Transverse colon (tissue), 4 donors: Measurements from ENCODE around the gene MYOM1. TPM values are rescaled to one million over a fixed set of nuclear protein-coding genes. Genes with fewer than 3 reads are reported as not detected.

Experiments used
- DNase-seq: peaks from one replicate; pipeline ENCODE4 v3.0.0-alpha.2; 2019
- H3K27ac ChIP-seq, 4 donors: fragments of 200-600 bp; sonication (generic); 2 replicates each; pipeline ENCODE4 v1.5.1; 2016 to 2018; ENCODE audit warnings: inconsistent platforms in 4 of 4
- H3K27me3 ChIP-seq: fragments of 200-600 bp; sonication (generic); 2 replicates; pipeline ENCODE4 v1.5.1; 2017; ENCODE audit warnings: inconsistent platforms
- H3K36me3 ChIP-seq, 4 donors: fragments of 200-600 bp; sonication (generic); 2 replicates each; pipeline ENCODE4 v1.5.1; 2017 to 2019; ENCODE audit warnings: inconsistent platforms in 4 of 4
- H3K4me1 ChIP-seq, 4 donors: fragments of 200-600 bp; sonication (generic); 2 replicates each; pipeline ENCODE4 v1.5.1; 2017 to 2020; ENCODE audit warnings: inconsistent platforms in 4 of 4
- H3K4me3 ChIP-seq, 4 donors: fragments of 200-600 bp; sonication (generic); 1 replicate in 1 of 4; 2 replicates in 3 of 4; pipeline versions ENCODE4 v1.5.1 to v1.6.1; 2017 to 2019; ENCODE audit warnings: inconsistent platforms in 4 of 4
- H3K9me3 ChIP-seq, 2 donors: fragments of 200-600 bp; sonication (generic); 2 replicates each; pipeline ENCODE4 v1.5.1; 2017 to 2019; ENCODE audit warnings: inconsistent platforms in 2 of 2
- CTCF ChIP-seq, 5 experiments: fragments of 200-600 bp in 3 of 5; fragments of 450-650 bp in 2 of 5; sonication (generic) in 3 of 5; IDR thresholded peaks; 1 replicate in 2 of 5; 2 replicates in 3 of 5; pipeline ENCODE4 v1.5.1; 2016 to 2017; ENCODE audit warnings: antibody characterized with exemption in 5 of 5, inconsistent platforms in 3 of 5, mild to moderate bottlenecking in 2 of 5, moderate library complexity in 1 of 5
- EP300 ChIP-seq: sonication (generic); formaldehyde crosslinking; IDR thresholded peaks from one replicate; pipeline ENCODE4 v1.6.1; 2017; ENCODE audit warnings: antibody characterized with exemption, low read depth
- POLR2A ChIP-seq: fragments of 450-650 bp; IDR thresholded peaks from one replicate; pipeline ENCODE4 v1.6.1; 2016; ENCODE audit warnings: antibody characterized with exemption, mild to moderate bottlenecking, moderate library complexity
- POLR2AphosphoS5 ChIP-seq, 3 donors: sonication (generic); formaldehyde crosslinking; IDR thresholded peaks; one replicate each; pipeline ENCODE4 v1.6.1; 2016; ENCODE audit warnings: antibody characterized with exemption in 3 of 3
- WGBS, 2 donors: methylation state at CpG; one replicate each; pipeline ENCODE4 v1.1.5; 2018; ENCODE audit warnings: low coverage in 1 of 2; 5-methylcytosine and 5-hydroxymethylcytosine counted together
- in situ Hi-C, 4 donors: fragments of 200-750 bp; cut with MboI; loops; one replicate each; pipeline versions ENCODE4 v1.15.0 to v1.15.1; 2017; ENCODE audit warnings: low sequenced_read_pairs in 3 of 4, low pct_ligation_motif_present in 1 of 4, low pct_unique_long_range_greater_than_20kb in 1 of 4
- intact Hi-C: fragments of 100-400 bp; cut with DNase I; formaldehyde crosslinking; loops from one replicate; pipeline ENCODE4 v1.15.1; 2023; ENCODE audit warnings: low total_unique reads
- total RNA-seq, 4 donors: library from RNA; depleted of rRNA; stranded (reverse); fragments of >200 nt; gene quantifications; one replicate each; pipeline ENCODE4 v1.1.0, GENCODE V29; 2016

MYOM1 gene
- total RNA-seq, 4 donors from 2014 or later, result 6.0 to 30.4 (median 7.7) TPM

GRCh38 chr18:3194947-3195612 is 24.7 kb downstream of the MYOM1 start:
- no peaks in the 10 kb centered on the region for H3K27me3 ChIP-seq
- no peaks in the 10 kb centered on the region for H3K9me3 ChIP-seq
- no peak for TF ChIP-seq EP300
- TF ChIP-seq CTCF (IDR thresholded peaks at IDR 0.05), result no peak
- TF ChIP-seq POLR2AphosphoS5 (IDR thresholded peaks at IDR 0.05), result no peak
- no peak for TF ChIP-seq POLR2A
- intact Hi-C loops, result no loop called here
- peaks cover 0 to 4% (median 0%) of the 10 kb centered on the region in 4 donors for H3K4me1 ChIP-seq
- in situ Hi-C loops, result no loop called here
- WGBS, 2 donors, result 83 to 86% methylated on average over 5 to 6 of the region's 6 CpGs
- no peak overlapping the region for H3K4me3 ChIP-seq
- DNase-seq, result no peak
- no peak overlapping the region for H3K27ac ChIP-seq
- H3K36me3 ChIP-seq, result no peaks in the 10 kb centered on the region

- Histone ChIP-seq H3K36me3 (no peaks in the 10 kb centered on the region), H3K27me3 (no peaks in the 10 kb centered on the region), H3K27ac (no peak overlapping the region), H3K4me1 (no peaks in the 10 kb centered on the region), H3K9me3 (no peaks in the 10 kb centered on the region), H3K4me3 (no peak overlapping the region)
- DNase-seq, result no peak
- intact Hi-C loops (no loop called here), in situ Hi-C loops (no loop called here)
- TF ChIP-seq POLR2AphosphoS5 (IDR thresholded peaks at IDR 0.05) (no peak), EP300 (no peak), CTCF (IDR thresholded peaks at IDR 0.05) (no peak), POLR2A (no peak)
- 85 to 88% methylated on average over 1 of the region's 1 CpG for WGBS, 2 donors
Measured at GRCh38 chr18:3193331-3193730, 26.4 kb downstream of the MYOM1 start.

GRCh38 chr18:3192752-3193151 is 27.0 kb downstream of the MYOM1 start:
- Histone ChIP-seq H3K27ac (no peak overlapping the region), H3K27me3 (no peaks in the 10 kb centered on the region), H3K4me3 (no peak overlapping the region), H3K36me3 (no peaks in the 10 kb centered on the region), H3K4me1 (no peaks in the 10 kb centered on the region), H3K9me3 (no peaks in the 10 kb centered on the region)
- intact Hi-C loops, result no loop called here
- in situ Hi-C loops, result no loop called here
- WGBS, 2 donors, result 86 to 93% methylated on average over 2 of the region's 2 CpGs
- DNase-seq, result no peak
- TF ChIP-seq CTCF (IDR thresholded peaks at IDR 0.05), result no peak
- TF ChIP-seq EP300, result no peak
- no peak for TF ChIP-seq POLR2AphosphoS5 (IDR thresholded peaks at IDR 0.05)
- no peak for TF ChIP-seq POLR2A

- no peaks in the 10 kb centered on the region for H3K4me1 ChIP-seq
- no peaks in the 10 kb centered on the region for H3K27me3 ChIP-seq
- H3K4me3 ChIP-seq, result no peak overlapping the region
- in situ Hi-C loops (no loop called here), intact Hi-C loops (no loop called here)
- no peaks in the 10 kb centered on the region for H3K36me3 ChIP-seq
- no peak for DNase-seq
- TF ChIP-seq CTCF (IDR thresholded peaks at IDR 0.05) (no peak), EP300 (no peak), POLR2A (no peak), POLR2AphosphoS5 (IDR thresholded peaks at IDR 0.05) (no peak)
- no peaks in the 10 kb centered on the region for H3K9me3 ChIP-seq
- no peak overlapping the region for H3K27ac ChIP-seq
Measured at GRCh38 chr18:3192286-3192685, 27.5 kb downstream of the MYOM1 start.
